WTC11 (cell line): ENCODE data around the gene GATA2. TPM values are rescaled to one million over a fixed set of nuclear protein-coding genes. Genes with fewer than 3 reads are reported as not detected.

ENCODE experiments used
- ATAC-seq: fragments of 200-7000 bp; cut with Tn5 transposase; 2 replicates; pipeline ENCODE4 v1.10.0; 2021; ENCODE audit warnings: mild to moderate bottlenecking, moderate library complexity
- CTCF ChIA-PET: fragments of 300-600 bp; sonication (Branson Sonifier 250); formaldehyde crosslinking; loops from one replicate; lab custom pipeline; 2021; ENCODE audit warnings: antibody characterized with exemption; lab: Charles Lee
- POLR2A ChIA-PET: fragments of 350-600 bp; sonication (Branson Sonifier 250); formaldehyde crosslinking; loops from one replicate; lab custom pipeline; 2021; ENCODE audit warnings: antibody characterized with exemption; lab: Charles Lee
- DNase-seq: peaks from one replicate; pipeline ENCODE4 v3.0.0; 2021; ENCODE audit warnings: low spot score
- H3K27ac Mint-ChIP-seq: 2 replicates; pipeline ENCODE4 v1.8.0; 2021; ENCODE audit warnings: mixed read lengths
- H3K27me3 Mint-ChIP-seq: 2 replicates; pipeline ENCODE4 v1.8.0; 2021; ENCODE audit warnings: low read depth, mild to moderate bottlenecking, moderate library complexity, mixed read lengths
- H3K36me3 Mint-ChIP-seq: 2 replicates; pipeline ENCODE4 v1.8.0; 2021; ENCODE audit warnings: mixed read lengths
- H3K4me1 Mint-ChIP-seq: 2 replicates; pipeline ENCODE4 v1.8.0; 2022; ENCODE audit warnings: mixed read lengths
- H3K4me3 Mint-ChIP-seq: 2 replicates; pipeline ENCODE4 v1.8.0; 2021; ENCODE audit warnings: mild to moderate bottlenecking, moderate library complexity, mixed read lengths
- H3K9me3 Mint-ChIP-seq: 2 replicates; pipeline ENCODE4 v1.8.0; 2021; ENCODE audit warnings: mixed read lengths
- CREM ChIP-seq: sonication (generic); formaldehyde crosslinking; IDR thresholded peaks from 2 replicates; pipeline ENCODE4 v1.8.1; 2022; ENCODE audit warnings: mild to moderate bottlenecking, missing genetic modification reagents, moderate library complexity
- ERG ChIP-seq: fragments of 250-450 bp; sonication (Bioruptor Pico); IDR thresholded peaks from 2 replicates; pipeline ENCODE4 v1.8.0; 2021; ENCODE audit warnings: mild to moderate bottlenecking
- FOXP1 ChIP-seq: sonication (generic); formaldehyde crosslinking; IDR thresholded peaks from 2 replicates; pipeline ENCODE4 v1.8.0; 2022; ENCODE audit warnings: missing genetic modification reagents, mild to moderate bottlenecking, moderate library complexity, borderline replicate concordance
- IRF1 ChIP-seq: sonication (generic); formaldehyde crosslinking; IDR thresholded peaks from 2 replicates; pipeline ENCODE4 v1.8.0; 2023; ENCODE audit warnings: missing genetic modification reagents
- IRF2 ChIP-seq: sonication (generic); formaldehyde crosslinking; IDR thresholded peaks from 2 replicates; pipeline ENCODE4 v1.8.0; 2022; ENCODE audit warnings: low read depth, missing genetic modification reagents, borderline replicate concordance
- OVOL2 ChIP-seq: fragments of 250-450 bp; sonication (Bioruptor Pico); IDR thresholded peaks from 2 replicates; pipeline ENCODE4 v1.9.0; 2021; ENCODE audit warnings: mild to moderate bottlenecking, borderline replicate concordance
- TP53 ChIP-seq: sonication (generic); formaldehyde crosslinking; IDR thresholded peaks from 2 replicates; pipeline ENCODE4 v1.8.1; 2023; ENCODE audit warnings: mild to moderate bottlenecking, missing genetic modification reagents
- USF1 ChIP-seq: sonication (generic); formaldehyde crosslinking; IDR thresholded peaks from 2 replicates; pipeline ENCODE4 v1.8.0; 2022; ENCODE audit warnings: mild to moderate bottlenecking, missing genetic modification reagents
- USF2 ChIP-seq: sonication (generic); formaldehyde crosslinking; IDR thresholded peaks from 2 replicates; pipeline ENCODE4 v1.8.1; 2023; ENCODE audit warnings: mild to moderate bottlenecking, missing genetic modification reagents, moderate library complexity
- ZNF219 ChIP-seq: sonication (generic); formaldehyde crosslinking; IDR thresholded peaks from 2 replicates; pipeline ENCODE4 v1.8.0; 2023; ENCODE audit warnings: missing genetic modification reagents, mild to moderate bottlenecking, borderline replicate concordance
- ZNF425 ChIP-seq: fragments of 250-450 bp; sonication (Bioruptor Pico); conservative IDR thresholded peaks from 2 replicates; pipeline ENCODE4 v1.9.0; 2021; ENCODE audit warnings: mild to moderate bottlenecking
- total RNA-seq: library from RNA; stranded (reverse); gene quantifications from 3 replicates; pipeline ENCODE4 v1.2.3, GENCODE V29; 2021
- TF ChIP-seq, protein P1 (sequence below): sonication (generic); formaldehyde crosslinking; IDR thresholded peaks from 2 replicates; pipeline ENCODE4 v1.8.1; 2023; ENCODE audit warnings: mild to moderate bottlenecking, missing genetic modification reagents
- TF ChIP-seq, protein P2 (sequence below): sonication (generic); formaldehyde crosslinking; IDR thresholded peaks from 2 replicates; pipeline ENCODE4 v1.8.1; 2022; ENCODE audit warnings: low read depth, mild to moderate bottlenecking, moderate library complexity, missing genetic modification reagents, borderline replicate concordance
- TF ChIP-seq, protein P3 (sequence below): sonication (generic); formaldehyde crosslinking; IDR thresholded peaks from 2 replicates; pipeline ENCODE4 v1.8.0; 2022; ENCODE audit warnings: mild to moderate bottlenecking, missing genetic modification reagents

The GATA2 gene
- total RNA-seq, 1 experiment from 2014 or later = 1.6 TPM

GRCh38 chr3:128494367-128494650, 1.3 kb upstream of the GATA2 start:
- Mint-ChIP-seq H3K27me3 (peaks cover 100% of the 10 kb centered on the region), H3K4me1 (peaks cover 40% of the 10 kb centered on the region), H3K27ac (no peak overlapping the region), H3K4me3 (no peak overlapping the region), H3K9me3 (no peaks in the 10 kb centered on the region), H3K36me3 (no peaks in the 10 kb centered on the region)
- ATAC-seq = no peak
- CTCF ChIA-PET = no interaction called here
- DNase-seq = no peak
- POLR2A ChIA-PET = no interaction called here
- TF ChIP-seq FOXP1 (CRISPR knock-in tag) (no peak), ERG (CRISPR knock-in tag) (no peak), USF1 (CRISPR knock-in tag) (no peak), USF2 (no peak)
- TF ChIP-seq, protein P1, sequence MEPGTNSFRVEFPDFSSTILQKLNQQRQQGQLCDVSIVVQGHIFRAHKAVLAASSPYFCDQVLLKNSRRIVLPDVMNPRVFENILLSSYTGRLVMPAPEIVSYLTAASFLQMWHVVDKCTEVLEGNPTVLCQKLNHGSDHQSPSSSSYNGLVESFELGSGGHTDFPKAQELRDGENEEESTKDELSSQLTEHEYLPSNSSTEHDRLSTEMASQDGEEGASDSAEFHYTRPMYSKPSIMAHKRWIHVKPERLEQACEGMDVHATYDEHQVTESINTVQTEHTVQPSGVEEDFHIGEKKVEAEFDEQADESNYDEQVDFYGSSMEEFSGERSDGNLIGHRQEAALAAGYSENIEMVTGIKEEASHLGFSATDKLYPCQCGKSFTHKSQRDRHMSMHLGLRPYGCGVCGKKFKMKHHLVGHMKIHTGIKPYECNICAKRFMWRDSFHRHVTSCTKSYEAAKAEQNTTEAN = no peak
- TF ChIP-seq, protein P2, sequence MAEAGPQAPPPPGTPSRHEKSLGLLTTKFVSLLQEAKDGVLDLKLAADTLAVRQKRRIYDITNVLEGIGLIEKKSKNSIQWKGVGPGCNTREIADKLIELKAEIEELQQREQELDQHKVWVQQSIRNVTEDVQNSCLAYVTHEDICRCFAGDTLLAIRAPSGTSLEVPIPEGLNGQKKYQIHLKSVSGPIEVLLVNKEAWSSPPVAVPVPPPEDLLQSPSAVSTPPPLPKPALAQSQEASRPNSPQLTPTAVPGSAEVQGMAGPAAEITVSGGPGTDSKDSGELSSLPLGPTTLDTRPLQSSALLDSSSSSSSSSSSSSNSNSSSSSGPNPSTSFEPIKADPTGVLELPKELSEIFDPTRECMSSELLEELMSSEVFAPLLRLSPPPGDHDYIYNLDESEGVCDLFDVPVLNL (CRISPR knock-in tag) = no peak
- TF ChIP-seq, protein P3, sequence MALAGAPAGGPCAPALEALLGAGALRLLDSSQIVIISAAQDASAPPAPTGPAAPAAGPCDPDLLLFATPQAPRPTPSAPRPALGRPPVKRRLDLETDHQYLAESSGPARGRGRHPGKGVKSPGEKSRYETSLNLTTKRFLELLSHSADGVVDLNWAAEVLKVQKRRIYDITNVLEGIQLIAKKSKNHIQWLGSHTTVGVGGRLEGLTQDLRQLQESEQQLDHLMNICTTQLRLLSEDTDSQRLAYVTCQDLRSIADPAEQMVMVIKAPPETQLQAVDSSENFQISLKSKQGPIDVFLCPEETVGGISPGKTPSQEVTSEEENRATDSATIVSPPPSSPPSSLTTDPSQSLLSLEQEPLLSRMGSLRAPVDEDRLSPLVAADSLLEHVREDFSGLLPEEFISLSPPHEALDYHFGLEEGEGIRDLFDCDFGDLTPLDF (CRISPR knock-in tag) = no peak

GRCh38 chr3:128493570-128494366, 767 bp upstream of the GATA2 start:
- no peak for ATAC-seq

More at GRCh38 chr3:128493570-128494366, 767 bp upstream of the GATA2 start:
- H3K4me3 Mint-ChIP-seq = peak overlapping the region; percentile 63
- H3K9me3 Mint-ChIP-seq = no peaks in the 10 kb centered on the region
- no peaks in the 10 kb centered on the region for H3K36me3 Mint-ChIP-seq
- H3K27ac Mint-ChIP-seq = no peak overlapping the region
- TF ChIP-seq TP53 (CRISPR knock-in tag) (no peak), ZNF425 (CRISPR knock-in tag) (no peak), OVOL2 (CRISPR knock-in tag) (no peak), CREM (CRISPR knock-in tag) (no peak), ZNF219 (CRISPR knock-in tag) (no peak), IRF2 (CRISPR knock-in tag) (no peak), IRF1 (CRISPR knock-in tag) (no peak)
- no peak for DNase-seq
- peaks cover 40% of the 10 kb centered on the region for H3K4me1 Mint-ChIP-seq
- CTCF ChIA-PET = interaction anchor here (0.9 to 1.5 kb wide), 4 partner anchors 9 to 115 kb away, joined by 3 to 6 read pairs (median 4); no protein-coding TSS in a partner anchor
- POLR2A ChIA-PET = no interaction called here
- peaks cover 100% of the 10 kb centered on the region for H3K27me3 Mint-ChIP-seq
